Gastrocnemius medialis (tissue), 4 donors: ENCODE data around the gene TBC1D3I.
"Not testable (repeated sequence)": the region's sequence is repeated elsewhere in the genome, so short reads cannot be mapped to it uniquely, and the experiment has no call there.

Experiments
- POLR2A ChIP-seq, 2 donors: fragments of 450-650 bp; IDR thresholded peaks; one replicate each; pipeline ENCODE4 v1.6.1; 2017; ENCODE audit warnings: antibody characterized with exemption in 2 of 2, mild to moderate bottlenecking in 2 of 2, moderate library complexity in 2 of 2
- TF ChIP-seq, protein P1 (sequence below), 5 experiments: fragments of 450-650 bp in 3 of 5; fragments of 200-600 bp in 2 of 5; sonication (generic) in 2 of 5; IDR thresholded peaks in 4 of 5; conservative IDR thresholded peaks in 1 of 5; 1 replicate in 4 of 5; 2 replicates in 1 of 5; pipeline ENCODE4 v1.5.1; 2016 to 2019; ENCODE audit warnings: antibody characterized with exemption in 5 of 5, mild to moderate bottlenecking in 3 of 5, moderate library complexity in 3 of 5

DNA sequence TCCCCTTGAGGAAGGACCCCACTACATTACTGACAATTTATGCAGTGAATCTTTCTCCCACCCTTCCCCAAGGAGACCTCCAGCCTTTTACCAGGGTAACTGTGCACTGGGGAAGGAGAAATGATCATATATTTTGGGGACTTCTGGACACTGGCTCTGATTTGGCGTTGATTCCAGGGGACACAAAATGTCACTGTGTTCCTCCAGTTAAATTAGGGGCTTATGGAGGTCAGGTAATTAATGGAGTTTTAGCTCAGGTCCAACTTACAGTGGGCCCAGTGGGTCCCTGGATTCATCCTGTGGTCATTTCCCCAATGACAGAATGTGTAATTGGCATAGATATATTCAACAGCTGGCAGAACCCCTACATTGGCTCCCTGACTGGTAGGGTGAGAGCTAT is 44.8 kb downstream of the TBC1D3I start:
- TF ChIP-seq, protein P1, sequence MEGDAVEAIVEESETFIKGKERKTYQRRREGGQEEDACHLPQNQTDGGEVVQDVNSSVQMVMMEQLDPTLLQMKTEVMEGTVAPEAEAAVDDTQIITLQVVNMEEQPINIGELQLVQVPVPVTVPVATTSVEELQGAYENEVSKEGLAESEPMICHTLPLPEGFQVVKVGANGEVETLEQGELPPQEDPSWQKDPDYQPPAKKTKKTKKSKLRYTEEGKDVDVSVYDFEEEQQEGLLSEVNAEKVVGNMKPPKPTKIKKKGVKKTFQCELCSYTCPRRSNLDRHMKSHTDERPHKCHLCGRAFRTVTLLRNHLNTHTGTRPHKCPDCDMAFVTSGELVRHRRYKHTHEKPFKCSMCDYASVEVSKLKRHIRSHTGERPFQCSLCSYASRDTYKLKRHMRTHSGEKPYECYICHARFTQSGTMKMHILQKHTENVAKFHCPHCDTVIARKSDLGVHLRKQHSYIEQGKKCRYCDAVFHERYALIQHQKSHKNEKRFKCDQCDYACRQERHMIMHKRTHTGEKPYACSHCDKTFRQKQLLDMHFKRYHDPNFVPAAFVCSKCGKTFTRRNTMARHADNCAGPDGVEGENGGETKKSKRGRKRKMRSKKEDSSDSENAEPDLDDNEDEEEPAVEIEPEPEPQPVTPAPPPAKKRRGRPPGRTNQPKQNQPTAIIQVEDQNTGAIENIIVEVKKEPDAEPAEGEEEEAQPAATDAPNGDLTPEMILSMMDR (IDR thresholded peaks at IDR 0.05 in 4 of 5, conservative IDR thresholded peaks at IDR 0.05 in 1 of 5): not testable (repeated sequence)
- TF ChIP-seq POLR2A (IDR thresholded peaks at IDR 0.05): not testable (repeated sequence)
